H1 (cell line): ENCODE measurements around the gene KCND3. TPM values are rescaled to one million over a fixed set of nuclear protein-coding genes. Genes with fewer than 3 reads are reported as not detected.

Experiments
- CHD2 ChIP-seq: IDR thresholded peaks from 2 replicates; pipeline ENCODE4 v1.6.1; 2012; ENCODE audit warnings: low read length, improper control_type of control experiment
- HDAC2 ChIP-seq, 2 experiments: fragments of 300-600 bp in 1 of 2; sonication (generic) in 1 of 2; IDR thresholded peaks; 2 replicates each; pipeline ENCODE4 v1.6.1; 2011 to 2012; ENCODE audit warnings: low read depth in 2 of 2, low read length in 2 of 2, mild to moderate bottlenecking in 2 of 2, moderate library complexity in 2 of 2, borderline replicate concordance in 1 of 2, inconsistent platforms in 1 of 2
- JUND ChIP-seq: IDR thresholded peaks from 2 replicates; pipeline ENCODE4 v1.6.1; 2011; ENCODE audit warnings: mild to moderate bottlenecking, improper control_type of control experiment, low read length
- RNF2 ChIP-seq: fragments of 200-900, 300-1000 bp; sonication (generic); IDR thresholded peaks from 2 replicates; pipeline ENCODE4 v1.7.1; 2016; ENCODE audit warnings: borderline replicate concordance, low read depth, mild to moderate bottlenecking, antibody characterized with exemption, low read length; ENCODE audit not compliant: poor library complexity, severe bottlenecking; ENCODE audit errors: missing control alignments
- SUZ12 ChIP-seq: fragments of 200-600 bp; sonication (generic); IDR thresholded peaks from 2 replicates; pipeline ENCODE4 v1.6.1; 2012; ENCODE audit warnings: mild to moderate bottlenecking, inconsistent platforms, low read length, moderate library complexity, mixed read lengths
- TEAD4 ChIP-seq: IDR thresholded peaks from 2 replicates; pipeline ENCODE4 v1.6.1; 2012; ENCODE audit warnings: low read depth, low read length, inconsistent platforms, mixed read lengths
- polyA plus RNA-seq, 7 experiments: library from polyadenylated mRNA; depleted of rRNA in 3 of 7; stranded (reverse) in 5 of 7; unstranded in 2 of 7; fragments of >200 nt in 5 of 7; fragments of 200-250 nt in 2 of 7; gene quantifications; 1 replicate in 5 of 7; 2 replicates in 1 of 7; 4 replicates in 1 of 7; pipeline versions ENCODE4 v1.2.1 to v1.2.3, GENCODE V29; 2011 to 2013; ENCODE audit warnings: missing spikeins in 2 of 7, mixed read lengths in 2 of 7
- total RNA-seq: library from RNA; stranded (reverse); fragmentation: NEBNext Ultra II Directional; extraction: Animal tissue kit (Norgen Biotek cat#: 25700); gene quantifications from 2 replicates; pipeline ENCODE4 v1.2.1, GENCODE V29; 2021
- TF ChIP-seq, protein P1 (sequence below), 3 experiments: IDR thresholded peaks; 1 replicate in 2 of 3; 2 replicates in 1 of 3; pipeline versions ENCODE4 v1.5.1 to v1.6.1; 2011; ENCODE audit warnings: low read length in 3 of 3, mild to moderate bottlenecking in 3 of 3, inconsistent platforms in 2 of 3, low read depth in 1 of 3, moderate library complexity in 1 of 3; ENCODE audit not compliant: insufficient read depth in 1 of 3; ENCODE audit errors: control extremely low read depth in 1 of 3

KCND3 gene
- total and polyA plus RNA-seq, 2 of the 8 experiments (the other 6 are each of a cell fraction or from before 2014, with no cell fraction given): 0.14 to 0.48 TPM

DNA sequence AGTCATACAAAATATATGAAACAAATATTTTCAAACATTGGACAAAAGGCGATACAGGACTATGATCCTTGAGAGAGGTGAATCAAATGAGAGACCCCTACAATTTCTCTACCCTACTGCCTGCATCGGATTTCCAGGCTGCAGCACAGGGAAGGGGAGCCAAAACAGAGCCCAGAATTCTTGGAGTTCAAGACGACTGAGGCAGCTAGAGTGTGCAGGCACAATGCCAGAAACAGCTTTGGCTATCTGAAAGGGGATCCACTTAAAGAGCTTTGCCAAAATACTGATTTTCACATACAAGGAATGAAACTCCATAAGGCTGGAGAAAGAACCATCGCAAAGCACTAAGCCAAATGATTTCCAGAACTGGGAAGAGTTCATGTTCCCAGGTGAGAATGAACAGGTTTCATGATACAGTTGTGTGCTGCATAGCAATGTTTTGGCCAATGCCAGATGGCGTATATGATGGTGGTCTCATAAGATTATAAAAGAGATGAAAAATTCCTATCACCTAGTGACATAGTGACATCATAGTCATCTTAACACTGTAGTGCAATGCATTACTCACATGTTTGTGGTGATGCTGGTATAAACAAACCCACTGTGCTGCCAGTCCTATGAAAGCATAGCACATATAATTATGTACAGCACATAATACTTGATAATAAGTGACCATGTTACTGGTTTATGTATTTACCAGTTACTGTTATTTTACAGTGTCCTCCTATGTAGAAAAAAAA is 77.5 kb downstream of the KCND3 start (continued):
- TF ChIP-seq RNF2 (no peak), TEAD4 (no peak), JUND (no peak), SUZ12 (no peak), CHD2 (no peak), HDAC2 (IDR thresholded peaks at IDR 0.05; ENCODE audit: borderline replicate concordance in 1 of 2, low read depth in 2 of 2, low read length in 2 of 2) (no peak)
- TF ChIP-seq, protein P1, sequence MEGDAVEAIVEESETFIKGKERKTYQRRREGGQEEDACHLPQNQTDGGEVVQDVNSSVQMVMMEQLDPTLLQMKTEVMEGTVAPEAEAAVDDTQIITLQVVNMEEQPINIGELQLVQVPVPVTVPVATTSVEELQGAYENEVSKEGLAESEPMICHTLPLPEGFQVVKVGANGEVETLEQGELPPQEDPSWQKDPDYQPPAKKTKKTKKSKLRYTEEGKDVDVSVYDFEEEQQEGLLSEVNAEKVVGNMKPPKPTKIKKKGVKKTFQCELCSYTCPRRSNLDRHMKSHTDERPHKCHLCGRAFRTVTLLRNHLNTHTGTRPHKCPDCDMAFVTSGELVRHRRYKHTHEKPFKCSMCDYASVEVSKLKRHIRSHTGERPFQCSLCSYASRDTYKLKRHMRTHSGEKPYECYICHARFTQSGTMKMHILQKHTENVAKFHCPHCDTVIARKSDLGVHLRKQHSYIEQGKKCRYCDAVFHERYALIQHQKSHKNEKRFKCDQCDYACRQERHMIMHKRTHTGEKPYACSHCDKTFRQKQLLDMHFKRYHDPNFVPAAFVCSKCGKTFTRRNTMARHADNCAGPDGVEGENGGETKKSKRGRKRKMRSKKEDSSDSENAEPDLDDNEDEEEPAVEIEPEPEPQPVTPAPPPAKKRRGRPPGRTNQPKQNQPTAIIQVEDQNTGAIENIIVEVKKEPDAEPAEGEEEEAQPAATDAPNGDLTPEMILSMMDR (IDR thresholded peaks at IDR 0.05; ENCODE audit: control extremely low read depth in 1 of 3, insufficient read depth in 1 of 3, low read depth in 1 of 3, low read length in 3 of 3): no peak
